HEK293 (cell line): ENCODE data around the gene PTPRA.

Source experiments
- RBAK ChIP-seq: fragments of 450-650 bp; formaldehyde crosslinking; IDR thresholded peaks from 2 replicates; pipeline ENCODE4 v1.5.1; 2016; ENCODE audit warnings: missing biosample characterization, missing genetic modification characterization
- TF ChIP-seq, protein P1 (sequence below): fragments of 450-650 bp; formaldehyde crosslinking; IDR thresholded peaks from 2 replicates; pipeline ENCODE4 v1.5.1; 2016; ENCODE audit warnings: missing biosample characterization, missing genetic modification characterization
- TF ChIP-seq, protein P2 (sequence below): fragments of 450-650 bp; formaldehyde crosslinking; IDR thresholded peaks from 2 replicates; pipeline ENCODE4 v1.5.1; 2016; ENCODE audit warnings: missing biosample characterization, missing genetic modification characterization

DNA sequence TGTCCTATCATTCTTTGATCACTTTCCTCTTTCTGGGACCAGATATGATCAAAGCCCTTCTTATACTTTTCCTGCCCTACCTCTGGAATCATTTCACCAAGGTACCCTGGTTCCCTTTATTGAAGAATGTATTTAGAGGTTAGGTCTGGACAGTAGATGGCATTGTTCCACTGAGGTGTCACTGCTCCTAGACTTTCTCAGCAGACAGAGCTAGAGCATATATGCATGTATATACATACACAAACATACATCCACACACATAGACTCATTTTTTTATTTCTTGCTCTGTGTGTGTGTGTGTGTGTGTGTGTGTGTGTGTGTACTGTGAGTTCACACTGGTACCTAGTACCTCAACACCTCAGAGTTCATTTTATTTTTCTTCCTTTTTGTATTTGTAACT is 40.9 kb downstream of the PTPRA start:
- TF ChIP-seq RBAK (tag by site-specific recombination), result no peak
- TF ChIP-seq, protein P1, sequence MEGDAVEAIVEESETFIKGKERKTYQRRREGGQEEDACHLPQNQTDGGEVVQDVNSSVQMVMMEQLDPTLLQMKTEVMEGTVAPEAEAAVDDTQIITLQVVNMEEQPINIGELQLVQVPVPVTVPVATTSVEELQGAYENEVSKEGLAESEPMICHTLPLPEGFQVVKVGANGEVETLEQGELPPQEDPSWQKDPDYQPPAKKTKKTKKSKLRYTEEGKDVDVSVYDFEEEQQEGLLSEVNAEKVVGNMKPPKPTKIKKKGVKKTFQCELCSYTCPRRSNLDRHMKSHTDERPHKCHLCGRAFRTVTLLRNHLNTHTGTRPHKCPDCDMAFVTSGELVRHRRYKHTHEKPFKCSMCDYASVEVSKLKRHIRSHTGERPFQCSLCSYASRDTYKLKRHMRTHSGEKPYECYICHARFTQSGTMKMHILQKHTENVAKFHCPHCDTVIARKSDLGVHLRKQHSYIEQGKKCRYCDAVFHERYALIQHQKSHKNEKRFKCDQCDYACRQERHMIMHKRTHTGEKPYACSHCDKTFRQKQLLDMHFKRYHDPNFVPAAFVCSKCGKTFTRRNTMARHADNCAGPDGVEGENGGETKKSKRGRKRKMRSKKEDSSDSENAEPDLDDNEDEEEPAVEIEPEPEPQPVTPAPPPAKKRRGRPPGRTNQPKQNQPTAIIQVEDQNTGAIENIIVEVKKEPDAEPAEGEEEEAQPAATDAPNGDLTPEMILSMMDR (tag by site-specific recombination), result peak; percentile 46; the same call in 1 of the 2 replicates
- TF ChIP-seq, protein P2, sequence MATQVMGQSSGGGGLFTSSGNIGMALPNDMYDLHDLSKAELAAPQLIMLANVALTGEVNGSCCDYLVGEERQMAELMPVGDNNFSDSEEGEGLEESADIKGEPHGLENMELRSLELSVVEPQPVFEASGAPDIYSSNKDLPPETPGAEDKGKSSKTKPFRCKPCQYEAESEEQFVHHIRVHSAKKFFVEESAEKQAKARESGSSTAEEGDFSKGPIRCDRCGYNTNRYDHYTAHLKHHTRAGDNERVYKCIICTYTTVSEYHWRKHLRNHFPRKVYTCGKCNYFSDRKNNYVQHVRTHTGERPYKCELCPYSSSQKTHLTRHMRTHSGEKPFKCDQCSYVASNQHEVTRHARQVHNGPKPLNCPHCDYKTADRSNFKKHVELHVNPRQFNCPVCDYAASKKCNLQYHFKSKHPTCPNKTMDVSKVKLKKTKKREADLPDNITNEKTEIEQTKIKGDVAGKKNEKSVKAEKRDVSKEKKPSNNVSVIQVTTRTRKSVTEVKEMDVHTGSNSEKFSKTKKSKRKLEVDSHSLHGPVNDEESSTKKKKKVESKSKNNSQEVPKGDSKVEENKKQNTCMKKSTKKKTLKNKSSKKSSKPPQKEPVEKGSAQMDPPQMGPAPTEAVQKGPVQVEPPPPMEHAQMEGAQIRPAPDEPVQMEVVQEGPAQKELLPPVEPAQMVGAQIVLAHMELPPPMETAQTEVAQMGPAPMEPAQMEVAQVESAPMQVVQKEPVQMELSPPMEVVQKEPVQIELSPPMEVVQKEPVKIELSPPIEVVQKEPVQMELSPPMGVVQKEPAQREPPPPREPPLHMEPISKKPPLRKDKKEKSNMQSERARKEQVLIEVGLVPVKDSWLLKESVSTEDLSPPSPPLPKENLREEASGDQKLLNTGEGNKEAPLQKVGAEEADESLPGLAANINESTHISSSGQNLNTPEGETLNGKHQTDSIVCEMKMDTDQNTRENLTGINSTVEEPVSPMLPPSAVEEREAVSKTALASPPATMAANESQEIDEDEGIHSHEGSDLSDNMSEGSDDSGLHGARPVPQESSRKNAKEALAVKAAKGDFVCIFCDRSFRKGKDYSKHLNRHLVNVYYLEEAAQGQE (tag by site-specific recombination), result no peak
